ENCODE measurements around the gene NRBF2.
"Not testable (repeated sequence)": the region's sequence is repeated elsewhere in the genome, so short reads cannot be mapped to it uniquely, and the experiment has no call there.

NRBF2 gene

GRCh38 chr10:63133056-63133820 lies at the start of gene NRBF2:
TSS of gene NRBF2 (plus strand) at chr10:63133328. CDS start at chr10:63133471, 143 bp downstream.
- DNase-seq: peak; percentile 96

DNA sequence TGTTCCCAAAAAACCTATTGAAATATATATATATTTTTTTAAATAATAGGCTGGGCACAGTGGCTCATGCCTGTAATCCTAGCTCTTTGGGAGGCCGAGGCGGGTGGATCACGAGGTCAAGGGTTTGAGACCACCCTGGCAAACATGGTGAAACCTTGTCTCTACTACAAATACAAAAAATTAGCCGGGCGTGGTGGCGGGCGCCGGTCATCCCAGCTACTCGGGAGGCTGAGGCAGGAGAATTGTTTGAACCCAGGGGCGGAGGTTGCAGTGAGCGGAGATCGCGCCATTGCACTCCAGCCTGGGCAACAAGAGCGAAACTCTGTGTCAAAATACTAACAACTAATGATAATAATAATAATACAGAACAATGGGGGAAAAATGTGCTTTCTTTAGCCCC lies 49.7 kb upstream of the NRBF2 start:
- not testable (repeated sequence) for DNase-seq

DNA sequence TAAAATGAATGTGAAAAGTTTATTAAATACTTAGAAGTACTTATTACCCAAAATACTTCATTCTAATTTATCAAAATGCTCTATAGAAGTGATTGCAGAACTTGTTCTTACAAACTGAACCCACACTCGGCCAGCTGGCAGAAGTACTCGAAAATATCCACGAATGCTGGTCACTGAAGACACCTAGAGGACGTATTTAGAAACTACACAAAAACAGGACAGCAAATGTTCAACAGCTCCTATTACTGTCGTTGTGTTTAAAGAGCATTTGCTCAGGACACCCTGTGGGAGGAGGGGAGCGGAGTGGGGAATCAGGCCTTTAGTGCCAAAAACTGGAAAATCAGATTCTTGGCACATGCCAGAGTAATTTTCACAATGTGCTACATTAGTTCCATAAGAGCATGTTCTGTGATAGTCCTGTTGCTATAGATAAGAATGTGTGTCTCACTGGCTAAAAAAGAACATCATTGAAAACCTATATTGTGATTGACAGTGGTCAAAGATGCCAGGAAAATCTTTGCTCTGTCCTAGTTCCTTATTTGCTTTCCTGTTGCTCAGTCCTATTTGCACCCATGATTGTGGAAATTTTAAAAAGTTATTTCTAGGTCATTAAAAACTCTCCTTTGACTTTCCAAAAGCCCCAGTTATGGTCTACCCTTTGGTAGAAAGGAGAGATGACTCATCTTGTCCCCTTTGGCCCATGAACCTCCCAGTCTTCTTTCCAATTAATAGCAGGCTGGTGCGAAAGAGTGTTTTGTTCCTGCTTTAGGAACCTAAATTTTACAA lies 49.0 kb upstream of the NRBF2 start:
- no peak for DNase-seq

- no peak for DNase-seq
Measured at GRCh38 chr10:63084690-63085382, 48.3 kb upstream of the NRBF2 start.

- no peak for DNase-seq
Measured at GRCh38 chr10:63093227-63093626, 39.9 kb upstream of the NRBF2 start.

DNA sequence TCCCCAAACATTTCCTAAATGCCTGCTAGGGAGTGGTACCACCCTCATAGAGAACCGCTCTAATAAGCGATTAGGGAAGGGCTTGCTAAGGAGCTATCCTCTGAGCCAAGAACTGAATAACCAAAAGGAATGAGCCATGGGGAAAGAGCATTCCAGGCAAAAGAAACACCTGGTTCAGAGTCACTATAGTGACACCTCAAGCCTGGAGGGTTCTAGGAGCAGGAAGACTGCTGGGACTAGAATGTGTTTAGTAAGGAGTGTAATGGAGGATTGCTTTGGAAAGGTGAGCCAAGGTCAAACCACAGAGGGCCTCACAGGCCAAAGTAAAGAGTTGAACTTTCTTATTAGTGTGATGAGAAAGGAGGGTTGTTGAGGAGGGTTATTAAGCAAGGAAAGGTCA lies 38.7 kb upstream of the NRBF2 start:
- DNase-seq: no peak

- DNase-seq: no peak
Measured at GRCh38 chr10:63094881-63095280, 38.2 kb upstream of the NRBF2 start.

DNA sequence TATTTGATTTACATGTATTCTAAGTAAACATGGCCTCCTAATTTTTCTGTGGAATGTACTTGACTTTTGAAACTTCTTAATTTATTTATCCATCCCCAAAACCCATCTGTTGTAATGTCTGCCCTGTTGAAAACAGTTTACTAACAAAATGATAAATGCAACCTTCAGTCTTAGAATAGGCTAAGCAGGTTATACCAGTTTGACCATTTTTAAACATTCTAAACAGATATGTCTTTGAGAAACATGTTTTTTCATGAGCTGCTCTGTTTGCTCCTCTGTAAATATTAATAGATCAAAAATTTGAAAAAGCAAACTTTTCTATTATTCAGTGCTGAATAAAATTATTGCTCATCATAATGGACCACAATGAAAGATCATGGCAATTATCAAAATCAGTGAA lies 33.4 kb upstream of the NRBF2 start:
- DNase-seq: no peak

DNA sequence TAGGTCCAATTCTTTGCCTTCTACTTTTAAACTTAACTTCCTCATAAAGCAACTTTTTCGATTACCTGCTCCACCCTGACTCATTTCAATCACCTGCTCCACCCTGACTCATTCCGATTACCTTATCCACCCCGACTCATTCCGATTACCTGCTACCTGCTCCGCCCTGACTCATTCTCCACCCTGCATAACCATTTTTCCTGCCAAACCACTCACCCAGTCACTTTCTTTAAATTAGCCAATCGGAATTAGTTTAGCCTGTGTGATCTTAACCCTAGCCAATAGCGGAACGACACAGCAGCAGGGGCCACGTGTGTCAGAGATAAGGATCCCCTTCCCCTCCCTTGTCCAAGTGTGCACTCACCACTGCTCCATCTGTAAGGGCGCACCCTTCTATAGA lies 32.0 kb upstream of the NRBF2 start:
- not testable (repeated sequence) for DNase-seq

DNA sequence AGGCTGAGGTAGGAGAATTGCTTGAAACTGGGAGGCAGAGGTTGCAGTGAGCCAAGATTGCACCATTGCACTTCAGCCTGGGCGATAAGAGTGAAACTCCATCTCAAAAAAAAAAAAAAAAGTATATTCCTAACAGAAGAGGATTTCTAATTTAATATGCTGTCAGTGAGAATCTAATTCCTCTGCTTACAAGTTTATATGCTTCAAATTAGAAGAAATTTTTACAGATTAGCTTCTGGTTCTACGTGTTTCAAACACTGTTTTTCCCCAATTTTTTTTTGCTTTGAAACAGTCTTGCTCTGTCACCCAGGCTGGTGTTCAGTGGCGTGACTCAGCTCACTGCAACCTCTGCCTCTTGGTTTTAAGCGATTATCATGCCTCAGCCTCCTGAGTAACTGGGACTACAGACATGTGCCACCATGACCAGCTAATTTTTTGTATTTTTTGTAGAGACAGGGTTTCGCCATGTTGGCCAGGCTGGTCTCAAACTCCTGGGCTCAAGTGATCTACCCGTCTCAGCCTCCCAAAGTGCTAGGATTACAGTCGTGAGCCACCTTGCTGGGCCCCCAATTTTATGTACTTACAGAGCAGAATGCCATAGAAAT lies 30.7 kb upstream of the NRBF2 start:
- DNase-seq: not testable (repeated sequence)

GRCh38 chr10:63103178-63103577 lies 29.9 kb upstream of the NRBF2 start:
- not testable (repeated sequence) for DNase-seq

DNA sequence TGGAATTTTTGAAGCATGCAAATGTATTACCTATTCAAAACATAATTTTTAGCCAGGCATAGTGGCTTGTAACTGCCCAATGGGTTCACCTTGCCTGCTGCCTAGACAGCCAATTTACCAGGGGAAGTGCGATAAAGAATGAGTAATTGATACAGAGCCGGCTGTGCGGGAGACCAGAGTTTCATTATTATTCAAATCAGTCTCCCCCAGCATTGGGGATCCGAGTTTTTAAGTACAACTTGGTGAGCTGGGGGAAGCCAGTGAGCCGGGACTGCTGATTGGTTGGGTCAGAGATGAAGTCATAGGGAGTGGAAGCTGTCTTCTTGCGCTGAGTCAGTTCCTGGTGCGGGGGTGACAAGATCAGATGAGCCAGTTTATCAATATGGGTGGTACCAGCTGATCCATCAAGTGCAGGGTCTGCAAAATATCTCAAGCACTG lies 29.1 kb upstream of the NRBF2 start:
- no peak for DNase-seq

DNA sequence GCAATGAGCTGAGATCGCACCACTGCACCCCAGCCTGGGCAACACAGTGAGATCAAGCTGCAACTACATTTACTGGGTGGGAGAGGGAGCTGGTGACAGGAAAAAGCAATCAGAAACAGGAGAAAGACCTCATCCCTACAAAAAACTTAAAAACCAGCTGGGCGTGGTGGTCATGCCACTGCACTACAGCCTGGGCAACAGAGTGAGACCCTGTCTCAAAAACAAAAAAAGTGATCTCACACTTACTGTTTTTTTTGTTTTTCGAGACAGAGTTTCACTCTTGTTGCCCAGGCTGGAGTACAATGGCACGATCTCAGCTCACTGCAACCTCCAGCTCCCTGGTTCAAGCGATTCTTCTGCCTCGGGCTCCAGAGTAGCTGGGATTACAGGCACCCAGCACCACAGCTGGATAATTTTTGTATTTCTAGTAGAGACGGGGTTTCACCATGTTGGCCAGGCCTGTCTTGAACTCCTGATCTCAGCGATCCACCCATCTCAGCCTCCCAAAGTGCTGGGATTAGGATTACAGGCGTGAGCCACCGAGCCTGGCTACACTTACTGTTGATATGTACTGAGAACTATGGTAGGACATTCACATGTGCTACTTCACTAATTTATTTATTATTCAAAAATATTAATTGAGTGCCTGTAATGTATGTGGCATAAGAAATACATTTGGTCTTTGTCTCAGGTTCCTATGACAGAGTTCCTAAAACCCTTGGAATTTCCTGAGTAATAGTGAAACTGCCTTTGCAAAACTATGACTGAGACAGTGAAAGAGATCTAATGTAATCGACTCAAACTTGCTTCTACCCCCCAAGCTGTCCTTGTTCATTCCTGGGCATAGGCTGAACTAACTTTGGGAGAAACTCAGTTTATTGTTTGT lies 27.7 kb upstream of the NRBF2 start:
- no peak for DNase-seq

- DNase-seq: no peak
Measured at GRCh38 chr10:63106111-63106755, 26.9 kb upstream of the NRBF2 start.

DNA sequence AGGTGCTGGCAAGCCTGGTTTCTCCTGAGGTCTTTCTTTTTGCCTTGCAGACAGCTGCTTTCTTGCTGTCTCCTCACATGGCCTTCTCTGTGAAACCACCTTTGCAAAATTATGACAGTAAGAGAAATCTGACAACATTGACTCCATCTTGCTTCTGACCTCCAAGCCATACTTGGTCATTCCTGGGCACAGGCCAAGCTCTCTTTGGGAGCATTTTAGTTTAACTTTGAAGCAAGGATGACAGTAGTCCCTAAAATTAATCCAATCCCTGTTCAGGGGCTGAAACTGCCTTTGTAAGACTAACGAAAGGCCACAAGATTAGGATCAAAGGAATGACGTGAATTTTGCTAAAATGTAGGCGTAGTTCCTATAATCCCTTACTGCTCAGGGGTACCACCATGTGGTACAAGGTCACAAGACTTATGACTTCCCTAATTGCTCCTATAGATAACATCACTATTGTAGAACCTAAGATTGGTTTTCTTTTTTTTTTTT lies 25.1 kb upstream of the NRBF2 start:
- no peak for DNase-seq

GRCh38 chr10:63110940-63111339 lies 22.2 kb upstream of the NRBF2 start:
- DNase-seq: no peak

DNA sequence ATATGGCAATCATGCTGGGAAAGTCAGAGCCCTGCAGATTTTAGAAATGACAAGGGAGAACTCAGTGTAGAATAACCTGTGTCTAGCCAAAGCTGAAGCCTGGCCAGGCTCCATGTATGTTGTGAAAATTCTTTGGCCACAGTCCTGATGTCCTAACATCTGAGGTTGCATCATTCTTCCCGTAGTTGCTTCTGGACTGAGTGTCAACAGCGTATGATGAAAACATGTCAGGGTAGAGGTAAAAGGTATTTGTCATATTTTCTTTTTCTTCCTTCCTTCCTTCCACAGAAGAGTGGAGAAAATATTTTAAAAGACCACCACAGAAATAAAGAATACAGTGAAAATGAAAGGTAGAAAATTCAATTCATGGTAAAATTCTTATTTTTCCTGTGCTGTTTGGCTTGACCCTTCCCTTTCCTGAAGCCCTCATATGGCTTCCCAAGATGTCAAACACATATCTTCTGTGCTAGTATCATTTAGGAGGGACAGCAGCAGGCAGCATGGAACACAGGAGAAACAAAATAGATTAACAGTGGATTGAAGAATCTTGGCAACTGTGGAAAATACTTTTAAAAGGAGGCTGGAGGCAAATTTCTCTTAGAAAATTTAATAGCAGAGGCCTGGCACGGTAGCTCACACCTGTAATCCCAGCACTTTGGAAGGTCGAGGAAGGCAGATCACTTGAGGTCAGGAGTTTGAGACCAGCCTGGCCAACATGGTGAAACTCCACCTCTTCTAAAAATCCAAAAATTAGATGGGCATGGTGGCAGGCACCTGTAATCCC lies 18.9 kb upstream of the NRBF2 start:
- no peak for DNase-seq

DNA sequence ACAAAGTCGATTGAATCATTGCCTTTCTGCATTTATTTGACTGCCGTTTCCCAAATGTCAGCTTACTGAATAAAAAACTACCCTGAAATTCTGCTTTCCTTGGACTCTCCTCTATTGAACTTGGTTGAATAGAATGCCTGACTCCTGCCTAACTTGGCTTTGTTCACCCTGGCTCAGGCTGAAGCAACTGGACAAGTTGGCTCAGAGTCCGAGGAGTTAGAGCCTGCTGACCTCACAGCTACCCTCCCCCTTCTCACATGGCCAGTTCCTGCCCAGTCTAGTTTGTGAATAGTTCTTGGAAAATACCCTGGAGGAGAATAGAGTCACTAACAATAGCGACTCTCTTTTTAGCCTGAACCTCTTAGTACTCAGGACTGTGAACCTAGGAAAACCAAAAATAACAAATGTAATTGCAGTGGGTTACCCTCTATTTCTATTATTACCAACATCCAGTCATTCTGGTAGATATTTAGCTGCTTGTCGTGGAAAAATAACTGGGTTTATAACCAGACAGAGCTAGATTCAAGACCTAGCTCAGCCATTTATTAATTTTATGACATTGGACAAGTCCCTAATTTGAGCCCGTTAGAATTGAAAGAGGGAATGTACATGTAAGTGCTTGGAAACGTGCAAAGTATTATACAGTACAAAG lies 17.3 kb upstream of the NRBF2 start:
- no peak for DNase-seq

DNA sequence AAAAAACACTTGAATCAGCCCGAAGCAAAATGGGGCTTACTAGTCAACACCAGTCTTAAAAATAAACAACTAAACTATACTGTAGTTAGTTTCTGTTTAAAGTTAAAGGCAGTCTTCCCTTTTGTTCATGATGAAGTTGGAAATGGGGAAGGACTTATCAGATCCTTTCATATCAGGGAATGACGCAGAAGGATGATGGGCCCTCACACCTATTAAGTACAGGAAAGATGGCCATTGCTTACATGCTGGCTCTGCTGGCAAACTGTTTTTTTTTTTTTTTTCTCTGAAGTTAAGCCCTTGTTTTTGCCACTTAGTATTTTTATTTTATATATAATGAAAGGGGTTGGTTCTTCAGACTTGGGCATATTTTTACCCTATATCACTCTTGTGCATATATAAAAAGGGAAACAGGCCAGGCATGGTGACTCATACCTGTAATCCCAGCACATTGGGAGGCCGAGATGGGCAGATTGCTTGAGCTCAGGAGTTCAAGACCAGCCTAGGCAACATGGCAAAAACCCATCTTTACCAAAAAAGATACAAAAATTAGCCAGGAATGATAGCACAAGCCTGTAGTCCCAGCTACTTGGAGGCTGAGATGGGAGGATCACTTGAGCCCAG lies 16.6 kb upstream of the NRBF2 start:
- no peak for DNase-seq

- DNase-seq: no peak
Measured at GRCh38 chr10:63119041-63119440, 14.1 kb upstream of the NRBF2 start.

All from activated effector memory CD4-positive, alpha-beta T cell treated with Interleukin-2 at 50 U/mL for 16 hours (primary cell).